GM12892 (cell line): Measurements from ENCODE around the gene ZNF561.
"Not testable (repeated sequence)": the region's sequence is repeated elsewhere in the genome, so short reads cannot be mapped to it uniquely, and the experiment has no call there.

Source experiments
- POLR2A ChIP-seq: IDR thresholded peaks from 2 replicates; pipeline ENCODE4 v1.6.1; 2011; ENCODE audit warnings: low read depth, low read length, control low read depth
- POLR2AphosphoS5 ChIP-seq: IDR thresholded peaks from 2 replicates; pipeline ENCODE4 v1.6.1; 2011; ENCODE audit warnings: low read depth, low read length, control low read depth
- TAF1 ChIP-seq: IDR thresholded peaks from 2 replicates; pipeline ENCODE4 v1.6.1; 2011; ENCODE audit warnings: low read depth, mild to moderate bottlenecking, control low read depth, low read length, borderline replicate concordance

DNA sequence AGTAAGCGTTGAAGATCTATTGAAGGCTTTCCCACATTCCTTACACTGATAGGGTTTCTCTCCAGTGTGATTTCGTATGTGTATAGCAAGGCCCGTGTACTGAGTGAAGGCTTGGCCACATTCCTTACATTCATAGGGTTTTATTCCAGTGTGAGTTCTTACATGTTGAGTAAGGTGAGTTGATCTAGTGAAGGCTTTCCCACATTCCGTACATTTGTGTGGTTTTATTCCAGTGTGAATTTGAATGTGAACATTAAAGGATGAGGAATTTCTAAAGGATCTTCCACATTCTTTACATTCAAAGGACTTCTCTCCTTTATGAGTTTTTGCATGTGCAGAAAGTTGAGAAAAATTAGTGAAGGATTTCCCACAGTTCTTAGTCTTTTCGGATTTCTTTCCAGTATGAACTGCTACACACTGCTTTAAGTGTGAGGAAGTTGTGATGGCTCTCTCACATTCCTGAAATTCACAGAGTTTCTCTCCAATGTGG is 32.1 kb upstream of the ZNF561 start:
- not testable (repeated sequence) for TF ChIP-seq POLR2AphosphoS5, POLR2A, TAF1
